ENCODE data around the gene CCR2. TPM values are rescaled to one million over a fixed set of nuclear protein-coding genes. Genes with fewer than 3 reads are reported as not detected.

CCR2 gene
- polyA plus RNA-seq, 1 of the 3 experiments (the other 2 are of a cell fraction) = not detected

- H2AFZ ChIP-seq (ENCODE audit: low read depth) = no peak overlapping the region
- no peak overlapping the region for H3K4me2 ChIP-seq
- H3K27me3 ChIP-seq (ENCODE audit: insufficient read depth) = no peaks in the 10 kb centered on the region
- no peaks in the 10 kb centered on the region for H3F3A ChIP-seq (replicated peaks; ENCODE audit: insufficient read depth)
- H3K4me3 ChIP-seq (ENCODE audit: low read depth in 2 of 2, low read length in 1 of 2) = no peak overlapping the region
- TF ChIP-seq NFIC (IDR thresholded peaks at IDR 0.05; ENCODE audit: borderline replicate concordance) = no peak
- TF ChIP-seq RCOR1 (IDR thresholded peaks at IDR 0.05; ENCODE audit: low read length) = no peak
- TF ChIP-seq POLR2AphosphoS5 (IDR thresholded peaks at IDR 0.05; ENCODE audit: low read depth, low read length) = no peak
- TF ChIP-seq FOXJ3 (CRISPR knock-in tag; IDR thresholded peaks at IDR 0.05) = no peak
- TF ChIP-seq FOXM1 (IDR thresholded peaks at IDR 0.05; ENCODE audit: low read depth) = no peak
- no peaks in the 10 kb centered on the region for H3K36me3 ChIP-seq (replicated peaks in 1 of 2; ENCODE audit: control insufficient read depth in 1 of 2, insufficient read depth in 2 of 2, low read length in 1 of 2)
- H3K9ac ChIP-seq = no peak overlapping the region
- no peaks in the 10 kb centered on the region for H3K9me3 ChIP-seq
- no peaks in the 10 kb centered on the region for H4K20me1 ChIP-seq (ENCODE audit: insufficient read depth)
- ChIA-PET POLR2A (no interaction called here), CTCF (no interaction called here)
- WGBS (ENCODE audit: low lambda C conversion rate) = 4% methylated on average over 4 of the region's 4 CpGs
- no peaks in the 10 kb centered on the region for H3K9me2 ChIP-seq
- H3K4me1 ChIP-seq (ENCODE audit: control insufficient read depth in 1 of 2, insufficient read depth in 2 of 2, low read depth in 1 of 2, low read length in 1 of 2) = no peaks in the 10 kb centered on the region
- DNase-seq = no peak
- no peaks in the 10 kb centered on the region for H3K79me2 ChIP-seq (ENCODE audit: insufficient read depth)
- H3K27ac ChIP-seq (ENCODE audit: low read depth in 2 of 2, low read length in 1 of 2) = no peak overlapping the region
Observed at GRCh38 chr3:46344476-46344875, 9.4 kb upstream of the CCR2 start.

- no peaks in the 10 kb centered on the region for H3F3A ChIP-seq (replicated peaks; ENCODE audit: insufficient read depth)
- DNase-seq = no peak
- no peak overlapping the region for H3K9ac ChIP-seq
- CTCF ChIA-PET = no interaction called here
- 3% methylated on average over 3 of the region's 3 CpGs for WGBS (ENCODE audit: low lambda C conversion rate)
- H2AFZ ChIP-seq (ENCODE audit: low read depth) = no peak overlapping the region; the same call in 1 of the 2 replicates
- no peaks in the 10 kb centered on the region for H3K9me3 ChIP-seq
- no peak overlapping the region for H3K4me3 ChIP-seq (ENCODE audit: low read depth in 2 of 2, low read length in 1 of 2)
- H3K4me2 ChIP-seq = no peak overlapping the region
- no peaks in the 10 kb centered on the region for H4K20me1 ChIP-seq (ENCODE audit: insufficient read depth)
- H3K36me3 ChIP-seq (replicated peaks in 1 of 2; ENCODE audit: control insufficient read depth in 1 of 2, insufficient read depth in 2 of 2, low read length in 1 of 2) = no peaks in the 10 kb centered on the region
- no peaks in the 10 kb centered on the region; the same call in 1 of the 2 replicates for H3K27me3 ChIP-seq (ENCODE audit: insufficient read depth)
- TF ChIP-seq RXRA (IDR thresholded peaks at IDR 0.05; ENCODE audit: borderline replicate concordance, low read depth) (no peak), FOXM1 (IDR thresholded peaks at IDR 0.05; ENCODE audit: low read depth) (no peak), TCF12 (IDR thresholded peaks at IDR 0.05) (no peak), RFX5 (IDR thresholded peaks at IDR 0.05; ENCODE audit: low read length) (no peak), IRF3 (IDR thresholded peaks at IDR 0.05; ENCODE audit: low read depth, low read length) (no peak), EP300 (IDR thresholded peaks at IDR 0.05; ENCODE audit: borderline replicate concordance in 1 of 2, low read depth in 1 of 2, low read length in 1 of 2) (no peak), GABPA (IDR thresholded peaks at IDR 0.05; ENCODE audit: low read depth) (no peak), EZH2phosphoT487 (IDR thresholded peaks at IDR 0.05; ENCODE audit: borderline replicate concordance, low read depth) (no peak), FOXJ3 (CRISPR knock-in tag; IDR thresholded peaks at IDR 0.05) (no peak), USF2 (IDR thresholded peaks at IDR 0.05; ENCODE audit: borderline replicate concordance, low read depth, low read length) (no peak), ELF1 (IDR thresholded peaks at IDR 0.05) (no peak), SIN3A (IDR thresholded peaks at IDR 0.05; ENCODE audit: borderline replicate concordance, low read depth, low read length) (no peak), POLR2AphosphoS5 (IDR thresholded peaks at IDR 0.05; ENCODE audit: low read depth, low read length) (no peak), MXI1 (IDR thresholded peaks at IDR 0.05; ENCODE audit: low read depth, low read length) (no peak), CTCF (IDR thresholded peaks at IDR 0.05) (no peak)
- no peak overlapping the region for H3K27ac ChIP-seq (ENCODE audit: low read depth in 2 of 2, low read length in 1 of 2)
- no peaks in the 10 kb centered on the region for H3K4me1 ChIP-seq (ENCODE audit: control insufficient read depth in 1 of 2, insufficient read depth in 2 of 2, low read depth in 1 of 2, low read length in 1 of 2)
- H3K9me2 ChIP-seq = no peaks in the 10 kb centered on the region
- no peaks in the 10 kb centered on the region for H3K79me2 ChIP-seq (ENCODE audit: insufficient read depth)
- POLR2A ChIA-PET = no interaction called here
Observed at GRCh38 chr3:46348823-46349482, 5.0 kb upstream of the CCR2 start.
